ENCODE results near the gene SASH1. TPM values are rescaled to one million over a fixed set of nuclear protein-coding genes. Genes with fewer than 3 reads are reported as not detected.

Gene SASH1
- polyA plus RNA-seq, 1 donor from 2014 or later: 7.0 TPM

GRCh38 chr6:148463671-148464070 is 121.0 kb downstream of the SASH1 start:
- H3K36me3 ChIP-seq (ENCODE audit: insufficient read depth, low read length): no peaks in the 10 kb centered on the region
- TF ChIP-seq REST (IDR thresholded peaks at IDR 0.05; ENCODE audit: borderline replicate concordance): no peak
- no peak for TF ChIP-seq TAF1 (IDR thresholded peaks at IDR 0.05; ENCODE audit: low read depth)
- no peak for TF ChIP-seq EZH2 (IDR thresholded peaks at IDR 0.05; ENCODE audit: borderline replicate concordance, insufficient read depth, low read length, poor library complexity, severe bottlenecking)
- TF ChIP-seq MXI1 (conservative IDR thresholded peaks at IDR 0.05; ENCODE audit: poor library complexity, severe bottlenecking): no peak
- no peak for TF ChIP-seq POLR2AphosphoS5 (IDR thresholded peaks at IDR 0.05)
- TF ChIP-seq RAD21 (conservative IDR thresholded peaks at IDR 0.05): no peak
- TF ChIP-seq, protein P1, sequence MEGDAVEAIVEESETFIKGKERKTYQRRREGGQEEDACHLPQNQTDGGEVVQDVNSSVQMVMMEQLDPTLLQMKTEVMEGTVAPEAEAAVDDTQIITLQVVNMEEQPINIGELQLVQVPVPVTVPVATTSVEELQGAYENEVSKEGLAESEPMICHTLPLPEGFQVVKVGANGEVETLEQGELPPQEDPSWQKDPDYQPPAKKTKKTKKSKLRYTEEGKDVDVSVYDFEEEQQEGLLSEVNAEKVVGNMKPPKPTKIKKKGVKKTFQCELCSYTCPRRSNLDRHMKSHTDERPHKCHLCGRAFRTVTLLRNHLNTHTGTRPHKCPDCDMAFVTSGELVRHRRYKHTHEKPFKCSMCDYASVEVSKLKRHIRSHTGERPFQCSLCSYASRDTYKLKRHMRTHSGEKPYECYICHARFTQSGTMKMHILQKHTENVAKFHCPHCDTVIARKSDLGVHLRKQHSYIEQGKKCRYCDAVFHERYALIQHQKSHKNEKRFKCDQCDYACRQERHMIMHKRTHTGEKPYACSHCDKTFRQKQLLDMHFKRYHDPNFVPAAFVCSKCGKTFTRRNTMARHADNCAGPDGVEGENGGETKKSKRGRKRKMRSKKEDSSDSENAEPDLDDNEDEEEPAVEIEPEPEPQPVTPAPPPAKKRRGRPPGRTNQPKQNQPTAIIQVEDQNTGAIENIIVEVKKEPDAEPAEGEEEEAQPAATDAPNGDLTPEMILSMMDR (IDR thresholded peaks at IDR 0.05; ENCODE audit: poor library complexity, severe bottlenecking): no peak
- TF ChIP-seq EP300 (conservative IDR thresholded peaks at IDR 0.05; ENCODE audit: poor library complexity, severe bottlenecking): no peak
- no peak for TF ChIP-seq SMC3 (conservative IDR thresholded peaks at IDR 0.05; ENCODE audit: poor library complexity)
- no peaks in the 10 kb centered on the region for H3K27me3 ChIP-seq (ENCODE audit: insufficient read depth, low read depth, low read length)
- H3K27ac ChIP-seq (ENCODE audit: low read length): no peak overlapping the region
- no peak overlapping the region for H2AFZ ChIP-seq (ENCODE audit: low read depth, low read length)
- H3F3A ChIP-seq (ENCODE audit: insufficient read depth, low read length, poor library complexity, severe bottlenecking): no peaks in the 10 kb centered on the region
- H3K9ac ChIP-seq (ENCODE audit: low read length): no peak overlapping the region
- H3K79me2 ChIP-seq (replicated peaks; ENCODE audit: insufficient read depth, low read length): no peaks in the 10 kb centered on the region
- H4K20me1 ChIP-seq (ENCODE audit: insufficient read depth): no peaks in the 10 kb centered on the region
- H3K4me3 ChIP-seq (ENCODE audit: low read length): no peak overlapping the region
- H3K9me2 ChIP-seq (ENCODE audit: insufficient read depth, low read length): no peaks in the 10 kb centered on the region
- H3K9me3 ChIP-seq (ENCODE audit: low read length): no peaks in the 10 kb centered on the region
- H3K4me2 ChIP-seq (ENCODE audit: low read length): no peak overlapping the region

- Histone ChIP-seq H3K9ac (ENCODE audit: low read length) (no peak overlapping the region), H3K79me2 (replicated peaks; ENCODE audit: insufficient read depth, low read length) (no peaks in the 10 kb centered on the region), H4K20me1 (ENCODE audit: insufficient read depth) (no peaks in the 10 kb centered on the region), H3K4me3 (ENCODE audit: low read length) (no peak overlapping the region), H3K9me3 (ENCODE audit: low read length) (no peaks in the 10 kb centered on the region), H2AFZ (ENCODE audit: low read depth, low read length) (no peak overlapping the region), H3K27me3 (ENCODE audit: insufficient read depth, low read depth, low read length) (no peaks in the 10 kb centered on the region), H3K4me2 (ENCODE audit: low read length) (no peak overlapping the region), H3K36me3 (ENCODE audit: insufficient read depth, low read length) (no peaks in the 10 kb centered on the region), H3K27ac (ENCODE audit: low read length) (no peak overlapping the region), H3K9me2 (ENCODE audit: insufficient read depth, low read length) (no peaks in the 10 kb centered on the region), H3F3A (ENCODE audit: insufficient read depth, low read length, poor library complexity, severe bottlenecking) (no peaks in the 10 kb centered on the region)
- TF ChIP-seq, protein P1 (IDR thresholded peaks at IDR 0.05; ENCODE audit: poor library complexity, severe bottlenecking): peak; percentile 95
- TF ChIP-seq REST (IDR thresholded peaks at IDR 0.05; ENCODE audit: borderline replicate concordance): no peak
- TF ChIP-seq SMC3 (conservative IDR thresholded peaks at IDR 0.05; ENCODE audit: poor library complexity): peak; percentile 95
- peak; percentile 94 for TF ChIP-seq RAD21 (conservative IDR thresholded peaks at IDR 0.05)
Measured at GRCh38 chr6:148464319-148465010, 121.8 kb downstream of the SASH1 start.

Measured in neural cell (in vitro differentiated cells).